Hepatocyte (in vitro differentiated cells): ENCODE data around the gene SDF2L1. TPM values are rescaled to one million over a fixed set of nuclear protein-coding genes. Genes with fewer than 3 reads are reported as not detected.
"Not testable (repeated sequence)": the region's sequence is repeated elsewhere in the genome, so short reads cannot be mapped to it uniquely, and the experiment has no call there.

Source experiments
- DNase-seq: peaks from one replicate; pipeline ENCODE4 v3.0.0-alpha.2; 2016; ENCODE audit warnings: low spot score
- H2AFZ ChIP-seq: fragments of 200-600 bp; sonication (generic); 2 replicates; pipeline ENCODE4 v1.6.0; 2016; ENCODE audit warnings: antibody characterized with exemption, mild to moderate bottlenecking
- H3K27ac ChIP-seq: fragments of 200-600 bp; sonication (generic); 2 replicates; pipeline ENCODE4 v1.5.1; 2016; ENCODE audit warnings: mild to moderate bottlenecking
- H3K27me3 ChIP-seq: fragments of 200-600 bp; sonication (generic); 2 replicates; pipeline ENCODE4 v1.6.1; 2016
- H3K36me3 ChIP-seq: fragments of 200-600 bp; sonication (generic); replicated peaks from 2 replicates; pipeline ENCODE4 v1.5.1; 2016; ENCODE audit warnings: low read depth; ENCODE audit not compliant: insufficient read depth
- H3K4me1 ChIP-seq: fragments of 200-600 bp; sonication (generic); 2 replicates; pipeline ENCODE4 v1.5.1; 2016; ENCODE audit warnings: mild to moderate bottlenecking, moderate library complexity; ENCODE audit not compliant: insufficient read depth
- H3K4me2 ChIP-seq: fragments of 200-600 bp; sonication (generic); 2 replicates; pipeline ENCODE4 v1.6.0; 2016
- H3K4me3 ChIP-seq: fragments of 200-600 bp; sonication (generic); 2 replicates; pipeline ENCODE4 v1.5.1; 2016; ENCODE audit warnings: mild to moderate bottlenecking
- H3K79me2 ChIP-seq: fragments of 200-600 bp; sonication (generic); 2 replicates; pipeline ENCODE4 v1.6.0; 2017; ENCODE audit warnings: mild to moderate bottlenecking
- H3K9me2 ChIP-seq: fragments of 200-600 bp; sonication (generic); replicated peaks from 2 replicates; pipeline ENCODE4 v1.6.0; 2017; ENCODE audit warnings: mild to moderate bottlenecking; ENCODE audit not compliant: insufficient read depth
- H3K9me3 ChIP-seq: fragments of 200-600 bp; sonication (generic); 2 replicates; pipeline ENCODE4 v1.5.1; 2016; ENCODE audit warnings: low read depth, mild to moderate bottlenecking
- H4K20me1 ChIP-seq: fragments of 200-600 bp; sonication (generic); 2 replicates; pipeline ENCODE4 v1.6.0; 2016; ENCODE audit warnings: mild to moderate bottlenecking; ENCODE audit not compliant: insufficient read depth, poor library complexity, severe bottlenecking
- CTCF ChIP-seq: fragments of 200-600 bp; sonication (generic); IDR thresholded peaks from 2 replicates; pipeline ENCODE4 v1.5.1; 2016; ENCODE audit warnings: antibody characterized with exemption, mild to moderate bottlenecking; ENCODE audit not compliant: poor library complexity
- EZH2 ChIP-seq: fragments of 200-600 bp; sonication (generic); IDR thresholded peaks from 2 replicates; pipeline ENCODE4 v1.6.1; 2016; ENCODE audit warnings: antibody characterized with exemption, mild to moderate bottlenecking, borderline replicate concordance
- EZH2phosphoT487 ChIP-seq: fragments of 200-600 bp; sonication (generic); IDR thresholded peaks from one replicate; pipeline ENCODE4 v1.6.1; 2018; ENCODE audit warnings: antibody characterized with exemption, mild to moderate bottlenecking, low read depth, moderate library complexity; ENCODE audit not compliant: unreplicated experiment, severe bottlenecking
- WGBS: methylation state at CpG from one replicate; pipeline ENCODE4 v1.1.6; 2016; ENCODE audit warnings: low lambda C conversion rate; ENCODE audit errors: missing lambda C conversion rate; 5-methylcytosine and 5-hydroxymethylcytosine counted together
- polyA plus RNA-seq: library from polyadenylated mRNA; unstranded; fragments of >200 nt; fragmentation: Nextera tagmentation; extraction: Ambion mirVana; gene quantifications from 2 replicates; pipeline ENCODE4 v1.2.1, GENCODE V29; 2016
- total RNA-seq: library from RNA; depleted of rRNA; stranded (reverse); fragments of >200 nt; gene quantifications from 2 replicates; pipeline ENCODE4 v1.2.3, GENCODE V29; 2014

SDF2L1 gene
- total and polyA plus RNA-seq, 2 experiments from 2014 or later, result 38.2 to 139 TPM

DNA sequence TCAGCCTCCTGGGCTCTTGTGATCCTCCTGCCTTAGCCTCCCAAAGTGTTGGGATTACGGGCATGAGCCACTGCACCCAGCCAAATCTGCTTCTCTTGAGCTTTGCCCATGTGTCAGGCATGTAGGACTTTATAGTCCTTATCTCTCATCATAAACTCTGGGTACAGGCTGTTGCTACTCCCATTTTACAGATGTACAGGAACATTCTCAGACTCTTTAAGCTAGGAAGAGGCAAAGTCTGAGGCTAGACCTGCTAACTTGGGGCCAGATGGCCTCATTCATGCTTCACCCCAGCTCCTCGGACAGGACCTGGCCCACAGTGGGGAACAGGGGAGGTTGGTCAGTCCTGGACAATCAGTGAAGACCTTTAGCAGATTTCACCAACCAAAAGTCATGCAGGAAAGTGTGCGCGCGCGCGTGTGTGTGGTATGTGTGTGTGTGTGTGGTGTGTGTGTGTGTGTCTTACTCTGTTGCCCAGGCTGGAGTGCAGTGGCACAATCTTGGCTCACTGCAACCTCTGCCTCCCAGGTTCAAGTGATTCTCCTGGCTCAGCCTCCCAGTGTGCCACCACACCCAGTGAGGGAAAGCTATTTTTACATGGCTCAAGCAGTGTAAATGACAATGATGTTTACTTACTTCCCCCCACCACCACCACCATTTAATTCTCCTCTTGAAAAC is 36.1 kb upstream of the SDF2L1 start:
- H3K9me2 ChIP-seq, result no peaks in the 10 kb centered on the region
- no peak overlapping the region for H3K27ac ChIP-seq
- H3K27me3 ChIP-seq, result no peaks in the 10 kb centered on the region

DNA sequence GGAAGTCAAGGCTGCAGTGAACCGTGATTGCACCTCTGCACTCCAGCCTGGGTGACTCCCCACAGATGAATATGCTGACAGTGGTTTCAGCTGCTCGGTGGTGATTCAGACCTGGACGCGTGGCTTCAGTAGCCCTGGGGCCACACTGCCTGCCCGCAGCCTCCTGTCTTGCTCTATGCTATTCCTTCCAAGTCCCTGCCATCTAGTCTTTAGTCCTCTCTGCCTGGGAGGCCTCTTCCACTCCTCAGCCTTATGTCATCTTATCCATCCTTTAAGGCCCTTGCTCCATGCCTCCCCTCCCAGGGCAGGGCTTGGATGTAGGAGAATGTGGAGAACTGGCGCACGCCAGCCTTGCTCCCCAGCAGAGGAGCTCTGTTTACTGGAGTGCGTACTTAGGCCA is 35.3 kb upstream of the SDF2L1 start:
- H3K4me3 ChIP-seq, result no peak overlapping the region
- H3K4me1 ChIP-seq, result no peaks in the 10 kb centered on the region
- no peak overlapping the region for H2AFZ ChIP-seq
- H4K20me1 ChIP-seq, result peaks cover 99% of the 10 kb centered on the region
- H3K4me2 ChIP-seq, result no peak overlapping the region
- H3K27me3 ChIP-seq, result no peaks in the 10 kb centered on the region
- H3K79me2 ChIP-seq, result peaks cover 100% of the 10 kb centered on the region
- WGBS, result 96% methylated on average over 8 of the region's 8 CpGs
- no peaks in the 10 kb centered on the region for H3K9me3 ChIP-seq
- H3K9me2 ChIP-seq, result no peaks in the 10 kb centered on the region
- H3K27ac ChIP-seq, result no peak overlapping the region
- no peaks in the 10 kb centered on the region for H3K36me3 ChIP-seq
- TF ChIP-seq CTCF (no peak), EZH2 (no peak), EZH2phosphoT487 (no peak)
- no peak for DNase-seq

More for the DNA sequence above, 36.1 kb upstream of the SDF2L1 start:
- no peaks in the 10 kb centered on the region for H3K36me3 ChIP-seq
- no peak overlapping the region for H3K4me3 ChIP-seq
- H3K9me3 ChIP-seq, result no peaks in the 10 kb centered on the region
- no peaks in the 10 kb centered on the region for H3K4me1 ChIP-seq
- WGBS, result 100% methylated on average over 7 of the region's 7 CpGs
- H4K20me1 ChIP-seq, result peaks cover 98% of the 10 kb centered on the region
- peaks cover 100% of the 10 kb centered on the region for H3K79me2 ChIP-seq
- TF ChIP-seq CTCF (no peak), EZH2phosphoT487 (no peak), EZH2 (no peak)
- H2AFZ ChIP-seq, result no peak overlapping the region
- H3K4me2 ChIP-seq, result no peak overlapping the region
- DNase-seq, result no peak

DNA sequence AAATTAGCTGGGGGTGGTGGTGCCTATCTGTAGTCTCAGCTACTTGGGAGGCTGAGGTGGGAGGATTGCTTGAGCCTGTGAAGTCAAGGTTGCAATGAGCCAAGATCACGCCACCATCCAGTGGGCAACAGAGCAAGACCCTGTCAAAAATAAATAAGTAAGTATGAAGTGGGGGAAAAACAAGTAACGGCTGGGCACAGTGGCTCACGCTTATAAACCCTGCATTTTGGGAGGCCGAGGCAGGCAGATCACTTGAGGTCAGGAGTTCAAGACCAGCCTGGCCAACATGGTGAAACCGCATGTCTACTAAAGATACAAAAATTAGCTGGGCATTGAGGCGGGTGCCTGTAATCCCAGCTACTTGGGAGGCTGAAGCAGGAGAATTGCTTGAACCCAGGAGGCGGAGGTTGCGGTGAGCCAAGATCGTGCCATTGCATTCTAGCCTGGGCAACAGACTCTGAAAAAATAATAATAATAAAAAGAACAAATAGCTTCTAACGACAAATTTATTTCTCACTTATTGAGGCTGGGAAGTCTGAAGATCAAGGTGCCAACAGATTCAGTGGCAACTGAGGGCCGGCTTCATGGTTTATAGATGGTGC is 32.4 kb upstream of the SDF2L1 start:
- H3K9me3 ChIP-seq, H3K4me3 ChIP-seq, H3K36me3 ChIP-seq, H3K27me3 ChIP-seq, H3K4me2 ChIP-seq, H3K4me1 ChIP-seq, H2AFZ ChIP-seq, DNase-seq, H3K27ac ChIP-seq, H3K9me2 ChIP-seq: not testable (repeated sequence)
- H4K20me1 ChIP-seq, result peaks cover 95% of the 10 kb centered on the region
- WGBS, result 98% methylated on average over 11 of the region's 11 CpGs
- peaks cover 97% of the 10 kb centered on the region for H3K79me2 ChIP-seq

DNA sequence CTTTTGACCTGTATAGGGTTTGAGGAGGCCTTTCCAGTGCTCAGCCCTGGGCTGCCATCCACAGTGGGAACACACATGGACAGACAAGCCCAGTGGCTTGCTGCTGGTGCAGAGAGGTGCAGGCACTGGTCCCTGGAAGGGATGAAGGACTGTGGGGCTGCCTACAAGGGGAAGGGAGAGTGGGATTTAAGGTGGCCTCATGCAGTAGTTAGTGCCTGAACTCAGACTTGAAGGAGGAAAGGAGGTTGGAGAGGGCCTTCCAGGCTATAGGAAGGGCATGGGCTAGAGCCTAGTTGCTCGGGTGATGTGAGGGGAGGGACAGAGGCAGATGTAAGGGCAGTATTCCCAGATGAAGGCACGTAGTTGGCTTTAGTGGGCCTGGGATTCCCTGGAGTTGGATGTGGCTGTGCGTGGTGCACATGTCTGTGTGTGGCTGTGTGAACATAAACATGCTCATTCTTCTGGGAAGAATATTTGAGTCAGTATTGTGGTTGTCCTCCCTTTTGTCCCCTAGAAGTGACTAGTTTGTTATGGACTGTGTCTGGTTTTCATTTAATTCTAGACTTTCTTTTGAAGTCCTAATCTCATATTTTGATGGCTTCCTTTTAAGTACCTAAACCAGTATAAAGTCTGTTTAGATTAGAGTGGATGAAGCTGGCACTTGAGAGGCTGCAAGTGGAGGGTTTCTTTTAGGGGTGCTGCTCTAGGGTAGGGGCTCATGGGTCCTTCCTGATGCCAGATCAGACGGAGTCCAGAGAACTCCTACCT is 30.7 kb upstream of the SDF2L1 start:
- DNase-seq, result no peak
- Histone ChIP-seq H2AFZ (no peak overlapping the region), H3K79me2 (peaks cover 97% of the 10 kb centered on the region), H3K4me3 (no peak overlapping the region), H3K36me3 (no peaks in the 10 kb centered on the region), H3K4me1 (no peaks in the 10 kb centered on the region), H3K9me2 (no peaks in the 10 kb centered on the region), H3K27ac (no peak overlapping the region), H3K9me3 (no peaks in the 10 kb centered on the region), H3K4me2 (no peak overlapping the region), H3K27me3 (no peaks in the 10 kb centered on the region), H4K20me1 (peaks cover 92% of the 10 kb centered on the region)
- WGBS, result 78% methylated on average over 4 of the region's 4 CpGs
- TF ChIP-seq EZH2phosphoT487 (no peak), EZH2 (no peak), CTCF (no peak)
